ENCODE data around the gene COL9A3.

COL9A3 gene

DNA sequence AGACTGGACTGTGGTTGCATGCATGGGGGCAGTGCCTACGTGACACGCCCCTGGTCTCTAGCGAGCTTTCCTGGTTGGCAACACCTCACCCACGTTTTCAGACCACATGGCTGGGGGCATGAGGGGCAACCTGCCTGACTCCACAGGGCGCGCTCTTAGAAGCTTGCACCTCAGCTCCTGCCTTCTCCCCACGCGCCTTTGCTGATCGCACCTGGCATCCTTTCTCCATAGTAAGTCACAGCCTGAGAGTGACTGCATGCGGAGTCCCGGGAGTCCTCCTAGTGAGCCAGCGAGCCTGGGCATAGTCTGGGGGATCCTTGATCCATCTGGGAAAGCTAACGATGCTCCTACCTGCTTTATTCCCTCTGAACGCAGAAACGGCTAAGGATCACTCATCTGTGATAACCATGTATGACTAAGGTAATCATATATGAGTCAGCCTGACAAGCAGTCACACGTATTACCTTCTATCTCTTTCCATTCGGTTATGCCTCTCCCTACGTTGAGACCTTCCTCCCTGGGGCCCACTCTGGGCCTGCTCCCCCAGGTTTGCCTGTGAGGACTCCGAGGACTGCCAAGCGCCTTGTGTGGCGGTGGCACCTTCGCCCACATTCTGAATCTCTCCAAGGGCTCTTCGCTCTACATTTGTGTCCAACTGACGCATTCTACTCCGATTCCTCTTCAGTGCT lies 40.2 kb downstream of the COL9A3 start:
- DNase-seq (ENCODE audit: low spot score), result no peak

DNA sequence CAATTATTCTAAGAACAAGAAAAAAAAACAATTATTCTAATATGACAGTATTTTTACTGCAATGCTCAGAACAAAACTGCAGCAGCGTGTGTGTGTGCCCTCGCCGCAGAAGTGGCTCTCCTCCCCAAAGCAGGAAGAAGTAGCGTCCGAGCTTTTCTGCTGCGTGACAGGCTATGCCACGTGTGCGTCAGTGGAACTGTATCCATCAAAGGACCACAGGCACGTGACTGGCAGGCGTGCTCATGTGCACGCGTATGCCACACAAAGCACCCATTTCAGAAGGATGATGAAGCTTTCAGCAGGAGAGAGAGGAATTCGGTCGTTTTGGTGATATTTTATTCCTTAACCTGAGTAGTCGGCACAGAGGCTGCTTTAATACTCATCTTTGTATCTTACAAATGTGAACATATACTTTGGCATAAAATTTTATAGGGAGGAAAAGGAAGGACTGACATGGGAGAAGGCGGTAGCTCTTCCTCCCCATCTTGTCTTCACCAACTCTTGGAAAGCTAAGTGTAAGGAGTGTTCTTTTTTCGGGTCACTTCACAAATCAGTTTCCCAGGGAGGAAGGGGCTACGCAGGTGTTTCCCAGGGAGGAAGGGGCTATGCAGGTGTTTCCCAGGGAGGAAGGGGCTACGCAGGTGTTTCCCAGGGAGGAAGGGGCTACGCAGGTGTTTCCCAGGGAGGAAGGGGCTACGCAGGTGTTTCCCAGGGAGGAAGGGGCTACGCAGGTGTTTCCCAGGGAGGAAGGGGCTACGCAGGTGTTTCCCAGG lies 41.4 kb downstream of the COL9A3 start:
- peak; percentile 67 for DNase-seq (ENCODE audit: low spot score)

DNA sequence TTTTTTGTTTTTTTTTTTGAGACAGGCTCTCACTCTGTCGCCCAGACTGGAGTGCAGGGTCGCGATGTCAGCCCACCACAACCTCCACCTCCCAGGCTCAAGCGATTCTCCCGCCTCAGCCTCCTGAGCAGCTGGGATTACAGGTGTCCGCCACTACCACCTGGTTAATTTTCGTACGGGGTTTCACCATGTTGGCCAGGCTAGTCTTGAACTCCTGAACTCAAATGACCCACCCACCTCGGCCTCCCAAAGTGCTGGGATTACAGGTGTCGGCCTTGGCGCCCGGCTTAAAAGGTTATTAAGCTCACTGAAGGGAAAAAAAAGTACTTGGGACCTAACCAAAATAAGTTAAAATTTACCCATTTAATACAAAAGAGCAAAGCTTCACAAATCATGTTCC lies 42.9 kb downstream of the COL9A3 start:
- no peak for DNase-seq (ENCODE audit: low spot score)

DNA sequence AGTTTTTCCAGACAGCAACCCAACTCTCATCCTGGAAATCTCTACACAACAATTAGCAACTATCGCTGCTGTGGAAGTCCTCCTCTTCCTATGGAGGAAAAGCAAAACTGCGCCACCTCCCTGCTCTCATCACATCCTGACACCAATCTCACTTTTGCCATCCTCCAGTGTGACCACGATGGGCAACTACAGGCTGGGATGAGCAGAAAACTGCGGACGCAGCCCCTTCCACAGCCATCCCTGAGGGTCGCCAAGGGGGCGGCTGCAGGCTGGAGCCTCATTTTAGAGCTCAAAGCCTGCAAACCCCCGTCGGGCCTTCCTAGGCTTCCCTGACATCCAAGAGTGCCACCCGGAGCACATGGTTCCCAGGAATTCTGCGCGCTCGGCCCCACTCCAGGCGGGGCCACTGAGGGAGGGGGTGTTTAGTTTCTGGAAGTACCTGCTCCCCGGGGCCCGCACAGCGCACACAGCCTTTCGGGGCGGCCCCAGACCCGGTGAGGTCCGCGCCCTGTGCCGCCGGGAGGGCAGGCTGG lies 43.6 kb downstream of the COL9A3 start:
- DNase-seq (ENCODE audit: low spot score), result peak; percentile 69

DNA sequence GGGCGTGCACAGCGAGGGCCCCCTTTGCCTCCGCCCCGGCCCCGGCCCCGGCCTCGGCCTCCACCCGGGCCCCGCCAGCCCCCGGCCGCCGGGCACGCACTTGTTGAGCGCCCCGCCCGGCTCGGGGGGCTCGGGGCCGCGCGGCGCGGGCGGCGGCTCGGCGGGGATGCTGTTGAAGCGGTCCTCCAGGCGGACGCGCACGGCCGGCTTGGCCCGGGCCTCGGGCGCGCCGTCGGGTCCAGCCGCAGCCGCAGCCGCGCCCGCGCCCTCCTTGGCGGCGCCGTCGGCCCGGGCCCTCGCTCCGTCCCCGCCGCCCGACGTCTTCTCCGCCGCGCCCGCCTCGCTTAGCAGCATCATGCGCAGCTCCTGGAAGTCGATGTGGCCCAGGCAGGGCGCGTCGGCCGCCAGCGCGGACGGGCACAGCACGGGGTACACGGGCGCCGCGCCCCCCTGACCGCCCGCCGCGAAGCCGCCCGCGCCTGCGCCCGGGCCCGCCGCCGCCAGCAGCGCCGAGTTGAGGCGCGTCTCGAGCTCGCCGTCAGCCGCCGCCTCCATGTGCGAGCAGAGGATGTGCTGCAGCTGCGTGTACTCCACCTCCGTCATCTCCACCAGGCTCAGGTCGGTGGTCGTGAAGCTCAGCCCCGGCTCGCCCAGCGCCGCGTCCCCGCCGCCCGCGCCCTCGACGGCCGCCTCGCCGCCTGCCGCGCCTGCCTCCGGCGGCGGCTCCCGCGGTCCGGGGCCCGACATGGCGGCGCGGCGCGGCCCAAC lies 44.3 kb downstream of the COL9A3 start:
- no peak for DNase-seq (ENCODE audit: low spot score)

DNA sequence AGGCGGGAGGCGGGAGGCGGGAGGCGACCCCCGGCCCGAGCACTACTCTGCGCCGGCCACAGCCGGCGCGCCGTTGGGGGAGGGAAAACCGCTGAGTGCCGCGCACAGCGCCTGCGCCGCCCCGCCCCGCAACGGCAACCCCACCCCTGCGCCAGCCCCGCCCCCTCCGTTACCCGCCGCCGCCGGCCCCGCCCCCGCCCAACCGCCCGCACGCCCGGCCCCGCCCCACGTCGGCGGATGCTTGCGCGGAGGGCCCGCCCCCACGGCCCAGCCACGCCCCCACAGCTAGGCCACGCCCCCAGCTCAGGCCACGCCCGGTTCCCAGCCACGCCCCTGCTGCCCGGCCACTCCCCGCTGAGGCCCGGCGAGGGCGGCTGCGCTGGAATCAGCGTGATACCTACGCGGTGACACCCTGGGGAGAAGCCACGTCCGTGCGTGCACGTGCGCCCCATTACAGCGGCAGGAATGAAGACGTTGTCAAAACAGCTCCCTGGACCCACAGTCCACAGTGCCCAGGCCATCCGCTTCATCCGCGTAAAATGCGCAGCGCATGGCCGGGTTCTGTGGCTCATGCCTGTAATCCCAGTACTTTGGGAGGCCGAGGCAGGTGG lies 45.0 kb downstream of the COL9A3 start, which contains the start of gene TCFL5:
Gene TCFL5 (minus strand): TSS at position 97 of the 611 bp plus-strand sequence. CDS start 152 bp downstream, outside the sequence.
- peak; percentile 92 for DNase-seq (ENCODE audit: low spot score)

DNA sequence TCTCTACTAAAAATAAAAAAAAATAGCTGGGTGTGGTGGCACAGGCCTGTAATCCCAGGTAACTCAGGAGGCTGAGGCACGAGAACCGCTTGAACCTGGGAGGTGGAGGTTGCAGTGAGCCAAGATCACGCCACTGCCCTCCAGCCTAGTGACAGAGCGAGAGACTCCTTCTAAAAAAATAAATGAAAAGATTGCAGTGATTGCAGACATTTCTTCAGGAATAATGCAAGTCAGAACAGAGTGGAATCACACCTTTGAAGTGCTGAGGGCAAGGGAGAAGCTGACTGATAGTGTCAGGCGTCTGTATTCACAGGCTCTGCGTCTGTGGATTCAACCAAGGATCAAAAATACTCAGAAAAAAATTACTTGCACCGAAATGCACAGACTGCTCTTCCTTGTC lies 47.4 kb downstream of the COL9A3 start:
- no peak for DNase-seq (ENCODE audit: low spot score)

DNA sequence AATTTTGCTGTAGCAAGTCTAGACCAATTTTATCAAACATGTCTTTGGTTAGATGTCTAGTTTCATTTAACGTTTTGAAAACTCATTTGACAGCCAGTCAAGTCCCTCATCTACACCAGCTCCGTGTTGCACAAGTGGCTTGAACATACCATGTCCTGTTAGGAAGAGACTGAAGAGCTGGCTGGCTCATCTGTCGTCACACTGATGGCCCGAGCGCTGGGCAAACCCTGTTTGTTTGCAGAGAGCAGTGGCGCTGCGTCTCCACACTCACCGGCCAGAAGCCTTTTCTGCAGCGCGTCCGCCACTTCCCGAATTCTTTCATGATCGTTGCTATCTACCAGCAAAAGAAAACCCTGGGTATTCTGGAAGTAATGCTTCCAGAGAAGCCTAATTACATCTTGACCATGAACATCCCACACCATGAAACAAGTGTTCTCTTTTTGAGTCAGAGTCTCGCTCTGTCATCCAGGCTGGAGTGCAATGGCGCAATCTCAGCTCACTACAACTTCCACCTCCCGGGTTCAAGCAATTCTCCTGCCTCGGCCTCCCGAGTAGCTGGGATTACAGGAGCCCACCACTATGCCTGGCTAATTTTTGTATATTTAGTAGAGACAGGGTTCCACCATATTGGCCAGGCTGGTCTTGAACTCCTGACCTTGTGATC lies 55.5 kb downstream of the COL9A3 start:
- DNase-seq (ENCODE audit: low spot score), result no peak

DNA sequence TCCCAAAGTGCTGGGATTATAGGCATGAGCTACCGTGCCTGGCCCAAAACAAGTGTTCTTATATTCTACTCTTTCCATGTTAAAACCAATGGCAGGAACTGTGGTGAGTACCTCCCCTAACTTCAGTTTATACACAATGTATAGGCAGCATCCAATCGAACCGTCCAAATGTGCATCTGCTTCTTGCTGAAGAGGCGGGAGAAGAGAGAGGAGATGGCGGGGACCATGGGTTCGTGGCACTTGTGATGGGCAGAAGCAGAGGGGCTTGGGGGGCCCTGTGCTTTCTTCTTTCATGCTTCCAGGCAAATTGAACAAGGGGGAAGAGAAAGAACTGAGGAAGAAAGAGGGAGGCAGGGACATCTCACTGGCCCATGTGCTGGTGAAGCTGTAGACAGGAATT lies 56.0 kb downstream of the COL9A3 start:
- DNase-seq (ENCODE audit: low spot score), result no peak

DNA sequence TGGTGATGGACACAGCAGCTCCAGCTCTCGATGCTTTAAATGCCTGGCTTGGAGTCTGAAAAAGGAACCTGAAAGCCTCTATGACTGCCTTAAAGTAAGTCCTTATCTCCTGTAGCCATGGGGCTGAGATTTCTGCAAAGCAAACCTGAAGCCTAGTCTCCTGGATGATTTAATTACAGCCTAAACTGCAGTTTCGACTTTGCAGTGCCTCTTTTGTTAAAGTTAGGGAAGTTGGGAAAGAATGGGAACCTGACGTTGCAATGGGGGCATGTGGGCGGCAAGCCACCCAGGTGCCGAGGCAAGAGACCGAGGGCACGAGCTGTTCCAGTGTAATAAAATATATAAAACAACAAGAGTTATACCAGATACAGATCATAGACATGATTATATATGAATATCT lies 56.4 kb downstream of the COL9A3 start:
- DNase-seq (ENCODE audit: low spot score), result no peak

DNA sequence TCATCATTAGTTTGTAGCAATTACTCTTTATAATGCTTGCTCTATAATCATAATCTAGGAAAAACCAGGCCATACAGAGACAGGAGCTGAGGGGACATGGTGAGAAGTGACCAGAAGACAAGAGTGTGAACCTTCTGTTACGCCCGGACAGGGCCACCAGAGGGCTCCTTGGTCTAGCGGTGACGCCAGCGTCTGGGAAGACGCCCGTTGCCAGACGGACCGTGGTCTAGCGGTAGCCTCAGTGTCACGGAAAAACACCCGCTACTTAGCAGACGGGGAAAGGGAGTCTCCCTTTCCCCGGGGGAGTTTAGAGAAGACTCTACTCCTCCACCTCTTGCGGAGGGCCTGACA lies 56.8 kb downstream of the COL9A3 start:
- DNase-seq (ENCODE audit: low spot score), result peak; percentile 66

DNA sequence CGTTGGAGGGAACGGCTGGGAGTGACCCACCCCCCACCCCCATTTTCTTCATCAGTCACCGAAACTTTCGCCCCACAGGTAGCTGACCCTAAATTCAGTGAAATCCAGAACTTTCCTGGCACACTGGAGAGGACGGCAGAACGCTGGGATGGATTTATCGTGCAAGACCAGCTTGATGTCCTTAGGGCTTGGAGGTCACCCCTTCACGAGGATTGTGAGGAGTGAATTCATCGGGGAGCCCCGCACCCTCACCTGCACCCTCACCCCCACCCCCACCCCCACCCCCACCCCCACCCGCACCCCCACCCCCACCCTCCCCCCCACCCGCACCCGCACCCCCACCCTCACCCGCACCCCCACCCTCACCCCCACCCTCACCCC lies 58.1 kb downstream of the COL9A3 start:
- DNase-seq (ENCODE audit: low spot score), result no peak

DNA sequence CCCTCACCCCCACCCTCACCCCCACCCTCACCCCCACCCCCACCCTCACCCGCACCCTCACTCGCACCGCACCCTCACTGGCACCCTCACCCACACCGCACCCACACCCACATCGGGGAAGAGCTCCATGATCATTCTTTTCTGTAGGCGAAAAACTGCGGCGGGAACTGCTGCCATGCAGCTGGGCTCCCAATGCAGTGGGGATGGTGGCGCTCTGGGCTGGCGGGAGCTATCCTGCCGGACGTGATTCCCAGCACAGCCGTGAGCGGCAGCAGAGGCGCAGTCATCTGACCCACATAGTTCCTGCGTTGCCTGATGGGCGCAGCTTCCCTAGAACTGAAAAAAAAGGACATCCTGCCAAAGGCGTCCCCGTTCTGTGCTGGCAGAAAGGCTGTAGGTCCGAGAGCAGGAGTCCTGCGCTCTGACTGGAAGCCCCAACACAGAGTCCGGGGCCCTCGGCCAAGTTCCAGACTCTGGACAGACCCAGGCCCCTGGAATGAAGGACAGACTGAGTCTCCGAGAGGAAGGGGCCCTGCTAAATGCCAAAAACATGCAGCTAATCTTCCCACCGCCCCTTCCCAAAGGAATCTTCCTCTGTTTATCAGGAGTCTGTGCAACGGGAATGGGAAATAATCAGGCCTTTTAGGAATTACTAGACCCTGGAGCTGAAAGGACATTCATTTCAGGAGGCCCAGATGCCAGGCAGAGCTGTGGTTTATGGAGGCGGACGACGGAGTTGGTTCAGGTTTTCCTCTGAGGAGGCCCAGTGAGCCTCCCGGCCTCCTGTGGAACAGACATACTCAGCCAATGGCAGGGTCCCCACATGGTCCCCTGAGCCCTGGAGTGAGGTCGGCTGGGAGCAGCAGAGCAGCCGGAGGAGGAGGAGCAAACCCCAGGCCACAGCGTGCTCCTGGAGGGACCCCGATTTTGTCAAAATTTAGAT lies 58.8 kb downstream of the COL9A3 start:
- peak; percentile 86 for DNase-seq (ENCODE audit: low spot score)

DNA sequence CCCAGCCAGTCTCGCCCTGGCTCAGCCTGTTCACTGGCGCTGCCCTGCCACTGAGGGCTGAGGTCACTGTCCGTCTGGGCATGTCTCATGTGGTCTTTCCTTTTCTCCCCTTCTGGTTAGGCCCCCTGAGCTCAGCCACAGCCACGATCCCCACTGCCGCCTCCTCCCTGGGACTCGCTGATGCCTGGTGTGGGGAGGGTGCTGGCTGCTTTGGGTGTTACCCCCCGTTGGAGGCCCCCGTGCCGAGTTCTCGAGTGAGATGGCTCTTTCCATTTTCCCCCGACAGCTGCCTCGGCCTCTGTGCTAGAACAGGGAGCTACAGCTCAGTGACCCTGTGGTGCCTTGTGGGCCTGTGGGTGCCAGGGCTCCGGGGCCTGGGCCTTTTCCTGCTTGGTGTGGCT lies 59.7 kb downstream of the COL9A3 start:
- no peak for DNase-seq (ENCODE audit: low spot score)

DNA sequence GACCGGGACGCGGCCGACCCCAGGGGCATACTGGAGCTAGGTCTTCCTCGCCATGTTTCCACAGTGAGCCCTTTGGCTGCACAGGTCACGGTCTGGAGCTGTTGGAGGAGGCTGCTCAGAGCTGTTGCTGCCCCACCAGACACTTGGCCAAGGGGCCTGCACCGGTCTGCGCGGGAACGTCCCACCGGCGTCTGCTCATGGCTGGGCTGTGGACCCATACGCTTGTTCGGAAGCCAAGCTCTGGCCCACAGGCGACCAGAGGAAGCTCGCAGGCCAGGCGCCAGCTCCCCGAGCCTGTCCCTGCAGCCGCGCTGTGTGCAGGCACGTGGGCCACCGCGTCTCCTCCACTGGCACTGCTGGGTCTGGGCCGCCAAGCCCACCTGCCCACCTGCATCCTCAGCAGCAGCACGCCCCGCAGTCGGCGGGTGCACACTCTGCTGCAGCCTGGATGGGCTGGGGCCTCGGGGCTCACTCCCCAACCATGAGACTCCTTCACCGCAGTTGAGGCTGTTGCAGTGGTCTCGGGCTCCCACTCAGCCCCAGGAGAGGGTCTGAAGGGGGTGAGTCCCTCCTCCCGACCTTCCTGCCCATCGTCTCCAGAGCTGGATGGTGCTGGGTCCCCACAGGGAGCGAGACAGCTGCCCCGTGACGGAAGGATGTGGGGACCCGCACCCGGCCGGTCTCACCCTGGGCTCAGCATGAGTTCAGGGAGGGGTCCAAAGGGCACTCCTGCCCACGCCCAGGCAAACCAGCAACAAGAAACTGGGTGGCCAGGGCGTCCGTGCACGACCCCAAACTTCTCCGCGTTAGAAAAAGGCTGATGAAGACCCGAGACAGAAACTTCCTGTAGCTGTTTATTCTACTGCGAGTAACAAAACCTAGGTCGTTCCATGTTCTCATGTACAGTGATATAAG lies 60.3 kb downstream of the COL9A3 start:
- peak; percentile 64 for DNase-seq (ENCODE audit: low spot score)

DNA sequence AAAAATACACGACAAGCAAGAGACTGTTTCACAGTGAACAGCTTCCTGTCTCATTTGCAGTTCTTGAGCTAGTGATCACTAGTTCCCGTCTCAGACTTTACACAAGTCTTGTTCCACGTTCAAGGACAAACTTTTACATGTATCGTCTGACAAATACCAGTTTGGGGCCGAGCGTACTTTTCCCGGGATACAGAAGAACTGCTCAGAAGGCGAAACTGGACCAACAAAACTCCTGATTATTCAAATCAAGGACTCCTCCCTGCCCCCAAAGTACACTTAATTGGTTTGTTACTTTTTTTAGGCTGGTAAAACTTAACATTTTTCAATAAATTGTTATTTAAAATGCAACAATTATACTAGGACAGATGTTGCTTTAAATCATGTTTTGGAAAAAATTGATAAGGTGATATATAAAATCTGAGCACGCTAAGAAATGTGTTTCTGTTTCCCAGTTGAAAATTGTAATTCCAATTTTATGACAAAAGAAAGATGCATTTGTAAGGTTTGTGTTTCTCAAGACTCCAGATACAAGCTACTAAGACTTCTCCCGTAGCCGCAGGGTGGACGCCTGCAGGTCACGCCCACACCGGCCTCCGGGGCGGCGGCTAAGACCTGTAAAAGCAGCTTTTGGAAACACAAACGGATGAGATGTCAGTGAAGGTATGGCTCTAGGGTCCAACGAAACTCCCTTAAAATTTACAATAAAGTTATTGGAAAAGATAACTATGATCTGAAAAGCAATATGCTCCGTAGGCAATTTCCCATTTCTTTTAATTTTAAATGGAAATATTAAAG lies 61.6 kb downstream of the COL9A3 start:
- DNase-seq (ENCODE audit: low spot score), result no peak

DNA sequence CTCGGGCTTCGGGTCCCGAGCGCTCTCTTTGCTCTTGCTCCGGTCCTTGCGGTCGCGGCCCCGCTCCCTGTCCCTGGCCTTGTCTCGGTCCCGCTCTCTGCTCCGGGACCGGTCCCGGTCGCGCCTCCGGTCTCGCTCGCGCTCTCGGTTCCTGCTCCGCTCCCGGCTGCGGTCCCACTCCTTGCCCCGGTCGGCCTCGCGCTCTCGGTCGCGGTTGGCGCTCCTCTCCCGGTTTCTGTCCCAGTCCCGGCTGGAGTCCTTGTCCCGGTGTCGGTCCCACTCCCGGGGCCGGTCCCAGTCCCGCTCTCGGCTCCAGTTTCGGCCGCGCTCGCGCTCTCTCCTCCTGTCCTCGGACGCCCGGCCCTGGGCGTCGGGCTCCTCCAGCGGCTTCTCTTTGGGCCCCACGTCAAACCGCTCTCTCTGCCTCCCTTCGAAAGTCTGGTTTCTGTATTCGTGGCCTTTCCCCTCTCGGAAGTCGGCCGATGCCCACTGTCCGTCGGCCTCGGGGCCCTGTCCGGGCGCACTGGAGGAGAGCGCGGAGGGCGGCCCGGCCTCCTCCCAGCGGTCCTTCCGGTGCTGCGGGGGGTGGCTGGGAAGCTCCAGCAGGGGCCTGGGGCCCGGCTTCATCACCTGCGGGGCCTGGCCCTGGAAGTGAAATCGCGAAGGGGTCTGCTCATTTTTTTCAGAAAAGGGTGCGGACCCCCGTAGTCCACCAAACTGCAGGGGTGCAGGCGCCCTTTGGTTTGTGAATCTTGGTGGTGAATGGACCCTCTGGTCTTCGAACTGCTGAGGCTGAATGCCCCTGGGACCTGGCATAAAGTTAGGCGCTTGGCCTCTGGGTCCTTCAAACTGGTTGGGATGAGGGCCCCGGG lies 62.7 kb downstream of the COL9A3 start:
- no peak for DNase-seq (ENCODE audit: low spot score)

Data from Ammon's horn (tissue), 1 donor.